ENCODE data around the gene CCNK.

The CCNK gene

DNA sequence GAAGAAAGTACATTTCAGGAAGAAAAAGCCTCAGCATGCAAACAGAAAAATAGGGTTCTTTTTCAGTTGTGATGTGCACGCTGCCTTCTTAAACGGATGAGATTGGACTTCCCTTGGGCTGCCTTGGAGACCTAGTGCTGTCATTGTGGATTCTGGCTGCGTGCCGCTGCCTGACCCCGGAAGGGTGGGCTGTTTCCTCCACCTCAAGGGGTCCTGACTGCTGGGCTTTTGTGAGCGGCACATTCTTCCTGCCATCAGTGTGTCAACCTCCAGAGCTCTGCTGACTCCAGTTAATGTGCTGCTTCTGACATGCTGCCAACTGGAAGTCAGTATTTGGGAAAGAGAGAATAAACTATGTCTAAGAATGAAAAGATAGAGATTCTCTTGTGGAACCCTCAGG lies 25.1 kb downstream of the CCNK start:
- H3K4me3 ChIP-seq, result no peak overlapping the region
- TF ChIP-seq, protein P1, sequence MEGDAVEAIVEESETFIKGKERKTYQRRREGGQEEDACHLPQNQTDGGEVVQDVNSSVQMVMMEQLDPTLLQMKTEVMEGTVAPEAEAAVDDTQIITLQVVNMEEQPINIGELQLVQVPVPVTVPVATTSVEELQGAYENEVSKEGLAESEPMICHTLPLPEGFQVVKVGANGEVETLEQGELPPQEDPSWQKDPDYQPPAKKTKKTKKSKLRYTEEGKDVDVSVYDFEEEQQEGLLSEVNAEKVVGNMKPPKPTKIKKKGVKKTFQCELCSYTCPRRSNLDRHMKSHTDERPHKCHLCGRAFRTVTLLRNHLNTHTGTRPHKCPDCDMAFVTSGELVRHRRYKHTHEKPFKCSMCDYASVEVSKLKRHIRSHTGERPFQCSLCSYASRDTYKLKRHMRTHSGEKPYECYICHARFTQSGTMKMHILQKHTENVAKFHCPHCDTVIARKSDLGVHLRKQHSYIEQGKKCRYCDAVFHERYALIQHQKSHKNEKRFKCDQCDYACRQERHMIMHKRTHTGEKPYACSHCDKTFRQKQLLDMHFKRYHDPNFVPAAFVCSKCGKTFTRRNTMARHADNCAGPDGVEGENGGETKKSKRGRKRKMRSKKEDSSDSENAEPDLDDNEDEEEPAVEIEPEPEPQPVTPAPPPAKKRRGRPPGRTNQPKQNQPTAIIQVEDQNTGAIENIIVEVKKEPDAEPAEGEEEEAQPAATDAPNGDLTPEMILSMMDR (IDR thresholded peaks at IDR 0.05), result no peak
- no peaks in the 10 kb centered on the region for H3K9me3 ChIP-seq
- no peak for DNase-seq
- no peak overlapping the region for H3K27ac ChIP-seq
- H3K4me1 ChIP-seq, result peaks cover 0 to 3% (median 0%) of the 10 kb centered on the region in 4 donors
- peaks cover 74 to 96% (median 93%) of the 10 kb centered on the region in 3 donors for H3K36me3 ChIP-seq
- H3K27me3 ChIP-seq, result no peaks in the 10 kb centered on the region
- intact Hi-C loops (cut with DNase I; ENCODE audit: low total_unique reads), result no loop called here

DNA sequence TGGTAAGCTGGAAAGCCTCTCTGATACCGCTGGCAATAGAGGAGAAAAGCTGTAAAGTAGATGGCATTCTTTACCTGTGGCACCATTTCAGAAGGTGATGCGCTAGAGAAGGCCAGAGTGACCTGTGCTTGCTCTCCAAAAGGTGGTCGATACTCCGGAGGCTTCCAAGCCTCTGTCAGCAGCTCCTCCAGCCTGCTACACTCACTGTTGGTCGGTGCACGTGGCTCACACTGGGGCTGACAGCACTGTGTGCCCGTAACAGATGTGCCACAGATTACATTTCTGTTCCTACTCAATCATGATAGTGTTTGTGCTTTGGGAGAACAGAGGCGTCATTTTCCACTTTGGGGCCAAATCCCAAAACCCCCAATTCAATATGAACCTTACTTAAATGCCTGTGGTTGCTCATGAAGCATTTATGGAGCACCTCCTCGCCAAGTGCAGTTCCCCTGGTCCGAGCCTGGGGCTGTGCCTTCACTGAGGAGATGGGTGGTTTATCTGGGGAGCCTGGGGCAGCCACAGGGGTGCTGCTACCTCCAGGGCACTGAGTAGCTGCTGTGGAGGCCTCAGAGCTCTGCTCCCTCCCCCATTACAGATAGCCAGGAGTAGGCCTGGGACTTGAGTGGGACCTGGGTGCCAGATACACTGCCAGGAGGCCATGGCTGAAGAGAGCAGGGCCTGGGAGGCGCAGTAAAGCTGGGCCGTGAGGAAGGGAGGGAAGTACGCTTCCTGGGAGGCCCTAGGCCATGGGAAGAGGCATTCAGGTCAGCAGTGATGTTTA lies 26.8 kb downstream of the CCNK start:
- H3K4me3 ChIP-seq, result no peak overlapping the region
- peak in 1 of 2 donors; percentile 57 for DNase-seq
- TF ChIP-seq, protein P1 (IDR thresholded peaks at IDR 0.05), result no peak
- intact Hi-C loops (cut with DNase I; ENCODE audit: low total_unique reads), result no loop called here
- H3K36me3 ChIP-seq, result peaks cover 56 to 96% (median 88%) of the 10 kb centered on the region in 3 donors
- H3K9me3 ChIP-seq, result no peaks in the 10 kb centered on the region
- no peaks in the 10 kb centered on the region for H3K27me3 ChIP-seq
- no peak overlapping the region for H3K27ac ChIP-seq
- peaks cover 0 to 9% (median 0%) of the 10 kb centered on the region in 4 donors for H3K4me1 ChIP-seq

DNA sequence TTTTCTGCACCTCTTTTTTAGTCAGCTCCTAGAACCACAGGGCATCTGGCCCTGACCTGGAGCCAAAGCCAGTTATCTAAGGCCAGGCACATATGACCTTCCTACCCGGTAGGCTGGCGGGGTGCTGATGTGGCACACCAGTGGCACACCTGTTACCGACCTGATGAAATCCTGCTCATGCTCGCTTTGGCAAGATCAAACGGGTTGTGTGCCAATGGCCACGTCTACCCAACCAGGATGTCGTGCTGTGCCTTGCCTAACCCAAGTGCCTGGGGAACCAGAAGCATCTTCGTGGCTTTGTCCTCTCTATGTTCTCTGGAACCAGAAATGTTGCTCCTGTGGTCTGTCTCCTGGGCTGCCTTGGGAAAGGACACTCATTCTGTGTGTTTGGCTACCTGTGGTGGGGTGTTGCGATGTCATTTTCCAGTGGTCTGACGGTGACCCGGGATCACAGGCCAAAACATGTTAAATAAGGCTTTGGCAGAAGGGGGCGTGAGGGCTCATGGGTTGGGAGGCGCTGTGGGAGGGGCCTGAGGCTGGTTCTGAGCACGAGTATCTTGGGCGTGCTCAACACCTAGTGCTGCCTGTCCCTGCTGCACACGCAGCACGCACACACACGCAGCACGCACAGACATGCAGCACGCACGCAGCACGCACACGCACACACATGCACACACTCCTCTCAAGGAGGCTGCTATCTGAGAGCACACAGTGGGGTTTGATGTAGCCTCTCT lies 27.9 kb downstream of the CCNK start:
- H3K4me1 ChIP-seq, result peaks cover 0 to 9% (median 0%) of the 10 kb centered on the region in 4 donors
- DNase-seq, result no peak
- TF ChIP-seq, protein P1 (IDR thresholded peaks at IDR 0.05), result no peak
- H3K27ac ChIP-seq, result no peak overlapping the region
- H3K36me3 ChIP-seq, result peaks cover 46 to 96% (median 79%) of the 10 kb centered on the region in 3 donors
- no peaks in the 10 kb centered on the region for H3K27me3 ChIP-seq
- intact Hi-C loops (cut with DNase I; ENCODE audit: low total_unique reads), result no loop called here
- H3K4me3 ChIP-seq, result no peak overlapping the region
- no peaks in the 10 kb centered on the region for H3K9me3 ChIP-seq

DNA sequence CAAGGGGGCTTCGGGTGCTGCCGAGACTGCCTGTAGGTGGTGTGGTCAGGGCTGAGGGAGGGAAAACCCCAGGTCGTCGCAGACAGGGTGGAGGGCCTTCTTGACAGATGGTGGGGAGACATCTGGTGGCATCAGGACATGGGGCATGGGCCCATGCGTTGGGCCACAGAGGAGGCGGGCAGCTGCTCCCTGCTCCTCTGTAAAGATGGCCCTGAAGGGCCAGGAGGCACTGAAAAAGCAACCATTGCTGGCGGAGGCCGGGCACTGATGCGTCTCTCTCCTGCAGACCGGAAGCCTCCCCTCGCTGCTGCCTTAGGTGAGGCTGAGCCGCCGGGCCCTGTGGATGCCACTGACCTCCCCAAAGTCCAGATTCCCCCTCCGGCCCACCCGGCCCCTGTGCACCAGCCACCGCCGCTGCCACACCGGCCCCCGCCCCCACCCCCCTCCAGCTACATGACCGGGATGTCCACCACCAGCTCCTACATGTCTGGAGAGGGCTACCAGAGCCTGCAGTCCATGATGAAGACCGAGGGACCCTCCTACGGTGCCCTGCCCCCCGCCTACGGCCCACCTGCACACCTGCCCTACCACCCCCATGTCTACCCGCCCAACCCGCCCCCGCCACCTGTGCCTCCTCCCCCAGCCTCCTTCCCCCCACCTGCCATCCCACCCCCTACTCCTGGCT lies 28.8 kb downstream of the CCNK start:
- DNase-seq, result peak in 1 of 2 donors; percentile 63
- no peak overlapping the region for H3K4me3 ChIP-seq
- H3K9me3 ChIP-seq, result no peaks in the 10 kb centered on the region
- H3K36me3 ChIP-seq, result peaks cover 42 to 96% (median 77%) of the 10 kb centered on the region in 3 donors
- TF ChIP-seq, protein P1 (IDR thresholded peaks at IDR 0.05), result no peak
- intact Hi-C loops (cut with DNase I; ENCODE audit: low total_unique reads), result no loop called here
- H3K4me1 ChIP-seq, result peaks cover 0 to 9% (median 0%) of the 10 kb centered on the region in 4 donors
- no peak overlapping the region for H3K27ac ChIP-seq
- H3K27me3 ChIP-seq, result no peaks in the 10 kb centered on the region

DNA sequence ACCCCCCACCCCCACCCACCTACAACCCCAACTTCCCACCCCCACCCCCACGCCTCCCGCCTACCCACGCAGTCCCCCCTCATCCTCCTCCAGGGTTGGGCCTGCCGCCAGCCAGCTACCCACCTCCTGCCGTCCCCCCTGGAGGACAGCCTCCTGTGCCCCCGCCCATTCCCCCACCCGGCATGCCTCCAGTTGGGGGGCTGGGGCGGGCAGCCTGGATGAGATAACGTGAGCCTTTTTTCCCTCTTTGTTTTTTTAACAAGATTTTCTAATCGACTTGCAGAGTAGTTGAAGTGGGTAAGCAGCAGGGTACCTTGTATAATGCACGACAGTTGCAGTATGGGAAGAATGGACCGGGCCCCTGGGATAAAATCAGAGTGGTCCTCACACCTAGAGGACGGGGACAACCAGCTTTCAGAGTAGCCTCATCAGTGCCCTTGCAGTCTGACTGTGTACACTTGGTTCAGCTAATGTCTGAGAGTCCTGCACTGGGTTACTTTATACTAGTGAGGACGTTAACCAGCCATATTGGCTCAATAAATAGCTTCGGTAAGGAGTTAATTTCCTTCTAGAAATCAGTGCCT lies 29.4 kb downstream of the CCNK start:
- intact Hi-C loops (cut with DNase I; ENCODE audit: low total_unique reads), result no loop called here
- DNase-seq, result no peak
- H3K36me3 ChIP-seq, result peaks cover 35 to 96% (median 71%) of the 10 kb centered on the region in 3 donors

More for the DNA sequence above, 29.4 kb downstream of the CCNK start:
- Histone ChIP-seq H3K27ac (no peak overlapping the region), H3K9me3 (no peaks in the 10 kb centered on the region), H3K27me3 (no peaks in the 10 kb centered on the region), H3K4me3 (no peak overlapping the region), H3K4me1 (peaks cover 0 to 9% (median 0%) of the 10 kb centered on the region in 4 donors)
- TF ChIP-seq, protein P1 (IDR thresholded peaks at IDR 0.05), result no peak

All from tibial artery (tissue), 4 donors.